Natural killer cell (primary cell): ENCODE results near the gene NPIPB8. TPM values are rescaled to one million over a fixed set of nuclear protein-coding genes. Genes with fewer than 3 reads are reported as not detected.
"Not testable (repeated sequence)": the region's sequence is repeated elsewhere in the genome, so short reads cannot be mapped to it uniquely, and the experiment has no call there.

Experiments
- ATAC-seq, 3 donors: fragments of 150-1000 bp in 2 of 3; fragments of 200-7000 bp in 1 of 3; cut with Tn5 transposase; 1 replicate in 1 of 3; 2 replicates in 2 of 3; pipeline ENCODE4 v1.10.0; 2021; ENCODE audit warnings: mild to moderate bottlenecking in 2 of 3, moderate library complexity in 2 of 3
- DNase-seq, 2 donors: peaks; one replicate each; pipeline versions ENCODE4 v3.0.0 to v3.0.0-alpha.2; 2013 to 2021; ENCODE audit warnings: mixed read lengths in 1 of 2
- H3K27ac ChIP-seq: one replicate; pipeline ENCODE4 v1.5.1; 2013; ENCODE audit warnings: mild to moderate bottlenecking, low read length
- H3K27me3 ChIP-seq: one replicate; pipeline ENCODE4 v1.6.1; 2013; ENCODE audit warnings: low read length; ENCODE audit not compliant: control insufficient read depth, insufficient read depth
- H3K36me3 ChIP-seq: one replicate; pipeline ENCODE4 v1.6.1; 2013; ENCODE audit warnings: low read length; ENCODE audit not compliant: control insufficient read depth, insufficient read depth
- H3K4me1 ChIP-seq: one replicate; pipeline ENCODE4 v1.6.1; 2013; ENCODE audit warnings: low read length; ENCODE audit not compliant: control insufficient read depth, insufficient read depth
- H3K4me3 ChIP-seq: one replicate; pipeline ENCODE4 v1.5.1; 2013; ENCODE audit warnings: low read length
- H3K9me3 ChIP-seq: one replicate; pipeline ENCODE4 v1.6.1; 2013; ENCODE audit warnings: low read length; ENCODE audit not compliant: control insufficient read depth, insufficient read depth
- H3K27ac Mint-ChIP-seq, 2 donors: one replicate each; pipeline ENCODE4 v1.8.0; 2022; ENCODE audit warnings: mild to moderate bottlenecking in 2 of 2, mixed read lengths in 2 of 2, moderate library complexity in 1 of 2
- H3K27me3 Mint-ChIP-seq, 2 donors: one replicate each; pipeline ENCODE4 v1.8.0; 2022; ENCODE audit warnings: low read depth in 2 of 2, mixed read lengths in 2 of 2
- H3K36me3 Mint-ChIP-seq: one replicate; pipeline ENCODE4 v1.8.0; 2022; ENCODE audit warnings: mixed read lengths
- H3K4me1 Mint-ChIP-seq, 2 donors: one replicate each; pipeline ENCODE4 v1.8.0; 2022; ENCODE audit warnings: mixed read lengths in 2 of 2
- H3K4me3 Mint-ChIP-seq: one replicate; pipeline ENCODE4 v1.8.0; 2022; ENCODE audit warnings: mild to moderate bottlenecking, moderate library complexity, mixed read lengths
- H3K9me3 Mint-ChIP-seq, 2 donors: one replicate each; pipeline ENCODE4 v1.8.0; 2022; ENCODE audit warnings: mixed read lengths in 2 of 2
- WGBS: methylation state at CpG from one replicate; pipeline ENCODE4 v1.1.7; 2013; ENCODE audit warnings: missing lambda C conversion rate; ENCODE audit not compliant: insufficient coverage; 5-methylcytosine and 5-hydroxymethylcytosine counted together
- intact Hi-C: fragments of 100-400 bp; cut with micrococcal nuclease; formaldehyde crosslinking; loops from one replicate; pipeline ENCODE4 v1.14.2; 2022
- total RNA-seq, 4 donors: library from RNA; stranded (reverse); fragments of 120-200 nt in 1 of 4; gene quantifications; one replicate each; pipeline versions ENCODE4 v1.2.3 to v1.2.4, GENCODE V29; 2013 to 2022
- TF ChIP-seq, protein P1 (sequence below): fragments of 200-600 bp; IDR thresholded peaks from one replicate; pipeline ENCODE4 v1.8.0; 2022; ENCODE audit warnings: antibody characterized with exemption

NPIPB8 gene
- total RNA-seq, 3 donors from 2014 or later (not counting 1 experiment from before 2014, with no cell fraction given) = 0.19 to 3.7 TPM; not detected in 1

DNA sequence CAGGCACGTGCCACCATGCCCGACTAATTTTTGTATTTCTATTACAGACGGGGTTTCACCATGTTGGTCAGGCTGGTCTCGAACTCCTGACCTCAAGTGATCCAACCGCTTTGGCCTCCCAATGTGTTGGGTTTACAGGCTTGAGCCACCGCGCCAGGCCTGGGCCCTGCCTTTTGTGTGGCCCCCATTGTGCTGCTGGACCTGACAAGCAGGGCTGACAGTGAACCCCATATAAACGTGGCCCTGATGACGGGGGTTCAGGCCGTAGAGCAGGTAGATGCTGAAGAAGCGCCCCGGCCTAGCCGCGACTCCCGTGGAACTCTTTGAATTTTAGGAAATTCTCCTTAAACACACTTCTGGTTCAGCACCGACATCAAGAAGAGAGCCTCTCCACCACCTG is 23.3 kb upstream of the NPIPB8 start:
- H3K27me3 ChIP-seq, H3K27ac ChIP-seq, H3K36me3 Mint-ChIP-seq, H3K36me3 ChIP-seq, ATAC-seq, DNase-seq, H3K9me3 ChIP-seq, H3K4me3 Mint-ChIP-seq, H3K27ac Mint-ChIP-seq, H3K9me3 Mint-ChIP-seq, H3K4me3 ChIP-seq, H3K27me3 Mint-ChIP-seq, intact Hi-C loops: not testable (repeated sequence)
- peaks cover 13 to 23% of the 10 kb centered on the region in 2 donors for H3K4me1 Mint-ChIP-seq
- WGBS = no CpG with 5 or more reads among the region's 16 CpGs
- H3K4me1 ChIP-seq = peaks cover 13% of the 10 kb centered on the region

DNA sequence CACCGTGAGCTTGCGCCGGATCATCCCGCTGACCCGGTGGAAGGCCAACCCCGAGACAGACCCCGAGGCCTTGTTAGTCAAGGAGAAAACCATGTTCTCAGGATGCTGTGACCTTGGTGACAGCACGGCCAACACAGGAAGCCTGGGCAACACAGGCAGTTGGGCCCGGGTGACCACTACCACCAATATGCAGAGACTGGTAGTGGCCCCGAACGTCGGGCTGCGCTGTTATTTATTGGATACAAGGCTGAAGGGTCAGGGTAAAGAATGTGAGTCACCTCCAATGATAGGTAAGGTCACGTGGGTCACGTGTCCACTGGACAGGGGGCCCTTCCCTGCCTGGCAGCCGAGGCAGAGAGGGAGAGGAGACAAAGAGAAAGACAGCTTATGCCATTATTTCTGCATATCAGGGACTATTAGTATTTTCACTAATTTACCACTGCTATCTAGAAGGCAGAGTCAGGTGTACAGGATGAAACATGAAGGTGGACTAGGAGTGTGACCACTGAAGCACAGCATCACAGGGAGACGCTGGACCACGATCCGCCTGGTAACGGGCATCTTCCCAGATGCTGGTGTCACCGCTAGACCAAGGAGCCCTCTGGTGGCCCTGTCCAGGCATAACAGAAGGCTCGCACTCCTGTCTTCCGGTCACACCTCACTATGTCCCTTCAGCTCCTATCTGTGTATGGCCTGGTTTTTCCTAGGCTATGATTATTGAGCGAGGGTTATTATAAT is 22.2 kb upstream of the NPIPB8 start:
- H3K4me3 Mint-ChIP-seq, H3K4me3 ChIP-seq, H3K9me3 ChIP-seq, H3K27ac Mint-ChIP-seq, H3K4me1 ChIP-seq, H3K27me3 Mint-ChIP-seq, ATAC-seq, intact Hi-C loops, DNase-seq, H3K36me3 ChIP-seq, H3K9me3 Mint-ChIP-seq, H3K36me3 Mint-ChIP-seq, H3K27ac ChIP-seq, H3K27me3 ChIP-seq: not testable (repeated sequence)
- TF ChIP-seq, protein P1, sequence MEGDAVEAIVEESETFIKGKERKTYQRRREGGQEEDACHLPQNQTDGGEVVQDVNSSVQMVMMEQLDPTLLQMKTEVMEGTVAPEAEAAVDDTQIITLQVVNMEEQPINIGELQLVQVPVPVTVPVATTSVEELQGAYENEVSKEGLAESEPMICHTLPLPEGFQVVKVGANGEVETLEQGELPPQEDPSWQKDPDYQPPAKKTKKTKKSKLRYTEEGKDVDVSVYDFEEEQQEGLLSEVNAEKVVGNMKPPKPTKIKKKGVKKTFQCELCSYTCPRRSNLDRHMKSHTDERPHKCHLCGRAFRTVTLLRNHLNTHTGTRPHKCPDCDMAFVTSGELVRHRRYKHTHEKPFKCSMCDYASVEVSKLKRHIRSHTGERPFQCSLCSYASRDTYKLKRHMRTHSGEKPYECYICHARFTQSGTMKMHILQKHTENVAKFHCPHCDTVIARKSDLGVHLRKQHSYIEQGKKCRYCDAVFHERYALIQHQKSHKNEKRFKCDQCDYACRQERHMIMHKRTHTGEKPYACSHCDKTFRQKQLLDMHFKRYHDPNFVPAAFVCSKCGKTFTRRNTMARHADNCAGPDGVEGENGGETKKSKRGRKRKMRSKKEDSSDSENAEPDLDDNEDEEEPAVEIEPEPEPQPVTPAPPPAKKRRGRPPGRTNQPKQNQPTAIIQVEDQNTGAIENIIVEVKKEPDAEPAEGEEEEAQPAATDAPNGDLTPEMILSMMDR = peak; percentile 48
- peaks cover 8 to 12% of the 10 kb centered on the region in 2 donors for H3K4me1 Mint-ChIP-seq
- 81% methylated on average over 14 of the region's 24 CpGs for WGBS

DNA sequence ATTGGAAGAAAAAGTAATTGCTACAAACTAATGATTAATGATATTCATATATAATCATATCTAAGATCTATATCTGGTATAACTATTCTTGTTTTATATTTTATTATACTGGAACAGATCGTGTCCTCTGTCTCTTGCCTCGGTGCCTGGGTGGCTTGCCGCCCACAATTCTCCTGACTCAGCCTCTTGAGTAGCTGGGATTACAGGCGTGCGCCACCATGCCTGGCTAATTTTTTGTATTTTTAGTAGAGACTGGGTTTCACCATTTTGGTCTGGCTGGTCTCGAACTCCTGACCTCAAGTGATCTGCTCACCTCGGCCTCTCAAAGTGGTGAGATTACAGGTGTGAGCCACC is 21.7 kb upstream of the NPIPB8 start:
- H3K36me3 ChIP-seq, H3K4me3 ChIP-seq, H3K27me3 ChIP-seq, H3K4me3 Mint-ChIP-seq, ATAC-seq, H3K27me3 Mint-ChIP-seq, intact Hi-C loops, H3K9me3 Mint-ChIP-seq, H3K4me1 ChIP-seq, H3K36me3 Mint-ChIP-seq, H3K27ac Mint-ChIP-seq, H3K4me1 Mint-ChIP-seq, H3K9me3 ChIP-seq, H3K27ac ChIP-seq, DNase-seq: not testable (repeated sequence)
- 90% methylated on average over 7 of the region's 7 CpGs for WGBS

DNA sequence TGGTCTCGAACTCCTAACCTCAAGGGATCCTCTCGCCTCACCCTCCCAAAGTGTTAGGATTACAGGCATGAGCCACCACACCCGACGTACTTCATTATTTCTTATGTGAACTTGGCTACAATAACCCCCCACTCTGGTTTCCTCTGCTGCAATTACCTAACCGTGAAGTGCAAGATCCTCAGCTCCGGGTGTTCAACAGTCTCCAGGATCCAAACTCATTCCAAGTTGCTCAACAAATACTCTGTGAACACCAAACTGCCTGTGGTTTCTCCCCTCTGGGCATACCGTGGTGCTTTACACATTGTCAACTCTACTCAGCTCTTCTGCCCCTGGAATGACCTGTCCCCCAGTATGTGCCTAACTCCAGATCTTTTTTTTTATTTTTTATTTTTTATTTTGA is 21.2 kb upstream of the NPIPB8 start:
- H3K27me3 Mint-ChIP-seq = no peaks in the 10 kb centered on the region
- 86% methylated on average over 7 of the region's 7 CpGs for WGBS
- no peaks in the 10 kb centered on the region for H3K36me3 Mint-ChIP-seq
- H3K4me3 ChIP-seq = no peak overlapping the region
- H3K4me3 Mint-ChIP-seq = no peak overlapping the region
- no peaks in the 10 kb centered on the region for H3K4me1 ChIP-seq
- H3K36me3 ChIP-seq = no peaks in the 10 kb centered on the region
- no peak overlapping the region for H3K27ac ChIP-seq
- H3K27me3 ChIP-seq = no peaks in the 10 kb centered on the region
- no peaks in the 10 kb centered on the region for H3K9me3 ChIP-seq
- no peak for ATAC-seq
- peaks cover 4 to 6% of the 10 kb centered on the region in 2 donors for H3K4me1 Mint-ChIP-seq
- TF ChIP-seq, protein P1 = no peak
- intact Hi-C loops = no loop called here
- H3K27ac Mint-ChIP-seq = peak overlapping the region in 1 of 2 donors; percentile 23
- DNase-seq = no peak
- no peaks in the 10 kb centered on the region for H3K9me3 Mint-ChIP-seq
